ENCODE measurements around the gene ERCC6L.

Gene ERCC6L

DNA sequence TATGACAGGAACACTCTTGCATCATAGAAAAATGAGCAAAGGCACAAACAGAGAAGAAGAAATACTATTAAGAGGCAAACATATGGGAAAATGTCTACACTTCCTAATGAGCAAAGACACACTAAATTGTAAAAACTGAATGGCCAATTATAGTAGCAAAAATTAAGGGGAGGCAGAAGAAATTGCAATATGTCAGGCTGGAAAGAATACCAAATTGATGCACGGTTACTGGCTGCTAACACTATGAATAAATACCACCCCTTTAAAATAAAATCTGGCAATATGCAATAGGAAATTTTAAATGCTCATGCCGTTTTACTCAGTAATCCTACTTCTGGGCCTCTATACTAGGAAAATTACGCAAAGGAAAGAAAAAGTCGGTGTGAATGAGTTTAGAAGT, 73.3 kb downstream of the ERCC6L start:
- DNase-seq, result no peak

DNA sequence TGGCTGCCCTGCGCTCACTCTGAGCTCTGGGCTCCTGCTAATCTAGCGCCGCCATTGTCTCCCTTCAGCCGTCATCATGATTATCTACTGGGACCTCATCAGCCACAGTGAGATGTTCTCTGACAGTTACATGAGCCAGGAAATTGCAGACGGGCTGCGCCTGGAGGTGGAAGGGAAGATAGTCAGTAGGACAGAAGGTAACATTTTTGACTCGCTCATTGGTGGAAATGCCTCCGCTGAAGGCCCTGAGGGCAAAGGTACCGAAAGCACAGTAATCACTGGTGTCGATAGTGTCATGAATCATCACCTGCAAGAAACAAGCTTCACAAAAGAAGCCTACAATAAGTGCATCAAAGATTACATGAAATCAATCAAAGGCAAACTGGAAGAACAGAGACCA, 79.1 kb downstream of the ERCC6L start:
- DNase-seq, result no peak

GRCh38 chrX:72158773-72159172, 80.1 kb downstream of the ERCC6L start:
- no peak for DNase-seq

Measured in CD4-positive, alpha-beta T cell treated with Interleukin-4 for 4 hours (primary cell).